HUES48 (cell line): ENCODE results near the gene CABP4.
A peak's percentile ranks its signal among the peaks of the same experiment; 100 is the strongest.
"Not testable (repeated sequence)": the region's sequence is repeated elsewhere in the genome, so short reads cannot be mapped to it uniquely, and the experiment has no call there.

ENCODE experiments used
- H3K27ac ChIP-seq: one replicate; pipeline ENCODE4 v1.7.0; 2013; ENCODE audit warnings: low read depth, low read length, inconsistent platforms
- H3K27me3 ChIP-seq: 2 replicates; pipeline ENCODE4 v1.6.1; 2013; ENCODE audit warnings: mild to moderate bottlenecking, low read length; ENCODE audit not compliant: control insufficient read depth, insufficient read depth
- H3K36me3 ChIP-seq: 2 replicates; pipeline ENCODE4 v1.6.1; 2013; ENCODE audit warnings: low read length; ENCODE audit not compliant: control insufficient read depth, insufficient read depth
- H3K4me1 ChIP-seq: 2 replicates; pipeline ENCODE4 v1.6.1; 2013; ENCODE audit warnings: mild to moderate bottlenecking, low read length; ENCODE audit not compliant: control insufficient read depth, insufficient read depth
- H3K4me3 ChIP-seq: 2 replicates; pipeline ENCODE4 v1.5.1; 2013; ENCODE audit warnings: mild to moderate bottlenecking, low read depth, low read length
- H3K9ac ChIP-seq: 2 replicates; pipeline ENCODE4 v1.6.1; 2013; ENCODE audit warnings: mild to moderate bottlenecking, low read depth, low read length, moderate library complexity
- H3K9me3 ChIP-seq: 2 replicates; pipeline ENCODE4 v1.6.1; 2013; ENCODE audit warnings: low read length; ENCODE audit not compliant: control insufficient read depth, insufficient read depth

CABP4 gene

GRCh38 chr11:67464411-67465188 is 9.4 kb downstream of the CABP4 start:
- Histone ChIP-seq H3K27me3 (no peaks in the 10 kb centered on the region), H3K9ac (peak overlapping the region; percentile 71), H3K27ac (peak overlapping the region; percentile 91), H3K4me3 (peak overlapping the region; percentile 76), H3K4me1 (peaks cover 17% of the 10 kb centered on the region; the same call in 1 of the 2 replicates), H3K36me3 (0 out of 2 replicates have a peak, but pooled peaks cover 4% of the 10 kb centered on the region), H3K9me3 (no peaks in the 10 kb centered on the region)

GRCh38 chr11:67465189-67465510 is 10.0 kb downstream of the CABP4 start:
- 0 out of 2 replicates have a peak, but pooled peaks cover 4% of the 10 kb centered on the region for H3K36me3 ChIP-seq
- peak overlapping the region; percentile 91 for H3K27ac ChIP-seq
- peak overlapping the region; percentile 71 for H3K9ac ChIP-seq
- peaks cover 17% of the 10 kb centered on the region; the same call in 1 of the 2 replicates for H3K4me1 ChIP-seq
- peak overlapping the region; percentile 76 for H3K4me3 ChIP-seq
- H3K27me3 ChIP-seq, result no peaks in the 10 kb centered on the region
- H3K9me3 ChIP-seq, result no peaks in the 10 kb centered on the region

DNA sequence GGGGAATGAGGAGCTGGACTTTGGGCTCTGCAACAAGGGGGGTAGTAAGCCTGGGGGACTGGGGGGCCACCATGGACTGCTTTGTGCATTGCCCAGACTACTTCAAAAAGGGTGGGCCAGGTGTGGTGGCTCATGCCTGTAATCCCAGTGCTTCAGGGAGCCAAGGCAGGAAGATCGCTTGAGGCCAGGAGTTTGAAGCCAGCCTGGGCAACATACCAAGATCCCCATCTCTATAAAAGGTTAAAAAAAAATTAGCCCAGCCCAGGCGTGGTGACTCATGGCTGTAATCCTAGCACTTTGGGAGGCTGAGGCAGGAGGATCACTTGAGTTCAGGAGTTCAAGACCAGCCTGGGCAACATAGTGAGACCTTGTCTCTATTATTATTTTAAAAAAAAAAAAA is 10.4 kb downstream of the CABP4 start:
- H3K36me3 ChIP-seq, H3K27me3 ChIP-seq, H3K9me3 ChIP-seq: not testable (repeated sequence)
- H3K27ac ChIP-seq, result peak overlapping the region; percentile 91
- H3K4me1 ChIP-seq, result peaks cover 17% of the 10 kb centered on the region; the same call in 1 of the 2 replicates
- peak overlapping the region; percentile 71; the same call in 1 of the 2 replicates for H3K9ac ChIP-seq
- peak overlapping the region; percentile 76 for H3K4me3 ChIP-seq

DNA sequence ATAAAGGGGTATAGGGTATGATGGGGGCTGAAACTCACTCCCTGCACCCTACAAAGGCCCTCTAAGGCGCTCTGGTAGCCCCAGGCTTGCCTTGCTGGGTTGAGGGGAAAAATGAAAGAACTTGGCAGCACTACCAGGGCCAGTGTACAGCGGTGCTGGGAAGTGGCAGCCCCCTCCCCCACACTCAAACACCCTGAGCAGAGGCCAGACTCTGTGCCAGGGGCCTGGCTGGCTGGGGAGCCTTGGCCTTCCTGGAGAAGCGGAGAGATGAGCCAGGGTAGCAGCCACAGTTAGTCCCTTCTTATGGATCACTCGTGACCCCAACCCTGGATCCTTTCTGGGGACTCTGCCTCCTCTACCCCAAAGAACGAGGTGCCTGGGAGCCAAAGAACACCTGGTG is 11.2 kb downstream of the CABP4 start:
- 0 out of 2 replicates have a peak, but pooled peaks cover 4% of the 10 kb centered on the region for H3K36me3 ChIP-seq
- H3K4me1 ChIP-seq, result peaks cover 17% of the 10 kb centered on the region; the same call in 1 of the 2 replicates
- no peaks in the 10 kb centered on the region for H3K27me3 ChIP-seq
- H3K27ac ChIP-seq, result no peak overlapping the region
- H3K9ac ChIP-seq, result no peak overlapping the region
- H3K9me3 ChIP-seq, result no peaks in the 10 kb centered on the region
- H3K4me3 ChIP-seq, result no peak overlapping the region

DNA sequence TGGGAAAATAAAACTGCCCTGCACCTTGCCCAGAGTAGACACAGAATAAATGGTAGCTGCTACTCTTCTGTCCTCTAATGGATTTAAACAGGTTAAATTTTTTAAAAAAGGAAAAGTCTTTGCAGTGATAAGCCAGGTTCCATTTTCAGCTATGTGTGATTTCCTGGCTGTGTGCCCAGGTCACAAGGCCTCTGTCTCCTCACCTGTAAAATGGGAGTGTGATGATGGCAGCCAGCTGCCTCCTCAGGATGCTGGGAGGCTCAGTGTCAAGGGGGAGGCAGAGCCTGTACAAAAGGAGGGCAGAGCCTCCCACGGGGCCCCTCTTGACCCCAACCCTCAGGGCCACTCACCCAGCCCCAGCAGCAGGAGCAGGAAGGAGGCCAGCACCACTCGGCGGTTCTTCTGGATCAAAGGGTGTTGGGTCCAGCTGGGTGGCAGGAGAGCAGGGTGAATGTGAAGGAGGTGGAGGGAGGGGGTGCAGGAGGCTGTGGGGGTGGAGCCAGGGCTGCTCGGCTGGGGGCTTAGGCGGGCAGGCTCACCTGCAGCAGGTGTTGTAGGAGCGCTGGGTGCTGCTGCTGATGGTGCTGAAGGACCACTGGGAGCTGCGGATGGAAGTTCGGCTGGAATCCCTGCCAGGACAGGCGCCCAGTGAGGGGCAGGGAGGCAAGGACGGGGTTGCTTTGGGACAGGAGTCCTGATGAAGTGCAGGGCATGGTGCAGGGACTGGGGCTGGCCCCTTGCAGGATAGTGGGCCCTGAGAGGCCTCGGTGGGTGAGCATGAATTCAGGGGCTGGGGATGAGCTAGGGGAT is 12.0 kb downstream of the CABP4 start:
- H3K27ac ChIP-seq, result no peak overlapping the region
- H3K4me1 ChIP-seq, result peaks cover 17% of the 10 kb centered on the region; the same call in 1 of the 2 replicates
- H3K4me3 ChIP-seq, result no peak overlapping the region; the same call in 1 of the 2 replicates
- 0 out of 2 replicates have a peak, but pooled peaks cover 4% of the 10 kb centered on the region for H3K36me3 ChIP-seq
- no peaks in the 10 kb centered on the region for H3K9me3 ChIP-seq
- no peaks in the 10 kb centered on the region for H3K27me3 ChIP-seq
- no peak overlapping the region for H3K9ac ChIP-seq

- Histone ChIP-seq H3K9me3 (no peaks in the 10 kb centered on the region), H3K4me3 (peak overlapping the region; percentile 83), H3K9ac (no peak overlapping the region), H3K4me1 (peaks cover 17% of the 10 kb centered on the region; the same call in 1 of the 2 replicates), H3K27me3 (no peaks in the 10 kb centered on the region), H3K27ac (no peak overlapping the region), H3K36me3 (0 out of 2 replicates have a peak, but pooled peaks cover 4% of the 10 kb centered on the region)
Measured at GRCh38 chr11:67468056-67468455, 12.9 kb downstream of the CABP4 start.

GRCh38 chr11:67468456-67468758 is 13.3 kb downstream of the CABP4 start:
- H3K27ac ChIP-seq, result peak overlapping the region; percentile 73
- peaks cover 17% of the 10 kb centered on the region; the same call in 1 of the 2 replicates for H3K4me1 ChIP-seq
- H3K9me3 ChIP-seq, result no peaks in the 10 kb centered on the region
- peak overlapping the region; percentile 83 for H3K4me3 ChIP-seq
- peak overlapping the region; percentile 52; the same call in 1 of the 2 replicates for H3K9ac ChIP-seq
- 0 out of 2 replicates have a peak, but pooled peaks cover 4% of the 10 kb centered on the region for H3K36me3 ChIP-seq
- no peaks in the 10 kb centered on the region for H3K27me3 ChIP-seq

- Histone ChIP-seq H3K36me3 (0 out of 2 replicates have a peak, but pooled peaks cover 4% of the 10 kb centered on the region), H3K27ac (peak within 1 kb of the TSS; percentile 73), H3K4me1 (peaks cover 16% of the 10 kb centered on the region; the same call in 1 of the 2 replicates), H3K9me3 (no peaks in the 10 kb centered on the region), H3K27me3 (no peaks in the 10 kb centered on the region), H3K4me3 (peak within 1 kb of the TSS; percentile 83), H3K9ac (peak within 1 kb of the TSS; percentile 52)
Measured at GRCh38 chr11:67468759-67469507, 13.8 kb downstream of the CABP4 start, which contains the start of gene TMEM134. Gene TMEM134, minus strand, starts transcription at chr11:67469251. Its CDS starts 59 bp downstream, at chr11:67469192.

DNA sequence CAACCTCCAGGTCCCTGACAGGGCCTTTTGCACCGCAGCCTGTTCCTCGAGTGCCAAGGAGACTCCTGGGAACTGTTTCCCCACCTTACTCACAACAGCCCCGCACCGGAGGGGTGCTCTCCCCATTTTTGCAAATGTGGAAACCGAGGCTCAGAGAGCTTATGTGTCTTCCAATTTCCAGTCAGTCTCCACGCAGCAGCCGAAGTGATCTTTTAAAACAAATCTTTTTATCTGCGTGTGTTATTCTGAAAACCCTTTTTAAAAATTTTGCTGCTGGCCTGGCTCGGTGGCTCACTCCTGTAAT is 14.3 kb downstream of the CABP4 start:
- Histone ChIP-seq H3K36me3 (0 out of 2 replicates have a peak, but pooled peaks cover 4% of the 10 kb centered on the region), H3K27me3 (no peaks in the 10 kb centered on the region), H3K9me3 (no peaks in the 10 kb centered on the region), H3K4me1 (peaks cover 11% of the 10 kb centered on the region; the same call in 1 of the 2 replicates), H3K9ac (0 out of 2 replicates have a peak overlapping the region, but pooled peaks have one; percentile 41), H3K4me3 (peak overlapping the region; percentile 70), H3K27ac (peak overlapping the region; percentile 8)

DNA sequence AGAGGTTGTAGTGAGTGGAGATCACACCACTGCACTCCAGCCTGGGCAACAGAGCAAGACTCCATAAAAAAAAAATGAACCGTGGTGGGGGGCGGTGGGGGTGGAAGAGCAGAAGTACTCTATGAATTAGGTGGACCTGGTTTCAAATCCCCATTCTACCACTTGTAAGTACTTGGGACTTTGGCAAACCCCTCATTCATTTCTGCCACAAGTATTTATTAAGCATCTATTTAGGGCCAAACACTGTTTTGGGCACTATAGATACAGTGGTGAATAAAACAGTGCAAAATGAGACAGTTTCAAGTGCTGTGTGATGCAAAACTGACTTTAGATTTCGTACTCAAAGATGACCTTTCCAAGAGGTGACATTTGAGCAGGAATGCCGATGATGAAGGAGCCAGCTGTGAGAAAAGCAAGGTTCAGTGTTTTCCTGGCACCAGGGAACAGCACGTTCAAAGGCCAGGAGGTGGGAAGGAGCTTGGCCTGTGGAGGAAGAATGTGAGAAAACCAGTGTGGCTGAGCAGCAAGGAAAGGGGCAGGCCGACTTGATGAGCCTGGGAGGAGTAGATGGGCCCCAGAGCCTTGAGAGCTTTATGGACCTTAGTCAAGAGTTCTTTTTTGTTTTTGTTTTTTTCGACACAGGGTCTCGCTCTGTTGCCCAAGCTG is 15.3 kb downstream of the CABP4 start:
- peaks cover 7% of the 10 kb centered on the region; the same call in 1 of the 2 replicates for H3K4me1 ChIP-seq
- H3K4me3 ChIP-seq, result no peak overlapping the region
- H3K27me3 ChIP-seq, result no peaks in the 10 kb centered on the region
- H3K36me3 ChIP-seq, result 0 out of 2 replicates have a peak, but pooled peaks cover 4% of the 10 kb centered on the region
- H3K9me3 ChIP-seq, result no peaks in the 10 kb centered on the region
- H3K9ac ChIP-seq, result no peak overlapping the region
- H3K27ac ChIP-seq, result no peak overlapping the region
